Measurements from ENCODE around the gene EFNA4.

DNA sequence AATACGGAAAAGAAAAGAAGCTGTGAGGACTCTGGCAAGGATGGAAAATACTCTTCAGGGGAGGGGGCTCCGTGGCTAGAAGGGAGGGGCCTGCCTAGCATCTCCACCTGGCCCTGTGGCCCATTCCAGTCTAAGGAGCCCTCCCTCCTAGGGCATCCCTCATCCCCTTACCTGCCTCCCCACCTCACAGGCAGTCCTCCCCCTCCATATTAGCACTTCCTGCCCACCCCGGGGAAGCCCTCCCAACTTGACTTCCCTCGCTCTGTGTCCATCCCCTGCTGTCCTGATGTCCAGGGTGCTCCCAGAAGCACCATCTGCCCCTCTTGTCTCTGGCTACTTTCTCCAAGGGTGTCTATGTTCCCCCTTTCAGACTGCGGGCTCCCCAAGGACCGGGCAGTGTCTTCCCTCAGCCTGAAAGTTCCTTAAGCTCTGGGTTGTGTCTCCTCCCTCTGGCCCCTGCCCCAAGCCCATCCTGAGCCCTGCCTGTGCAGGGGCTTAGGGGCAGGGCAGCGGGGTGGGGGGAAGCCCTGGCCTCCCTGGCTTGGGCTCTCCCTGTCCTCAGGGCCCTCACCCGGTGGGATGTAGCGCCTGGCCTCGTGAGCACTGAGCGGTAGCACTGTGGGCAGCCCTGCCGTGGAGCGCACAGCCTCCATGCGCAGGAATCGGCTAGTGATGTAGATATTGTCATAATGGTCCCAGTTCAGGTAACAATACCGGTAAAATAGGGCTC lies 33.9 kb upstream of the EFNA4 start:
- TF ChIP-seq, protein P1, sequence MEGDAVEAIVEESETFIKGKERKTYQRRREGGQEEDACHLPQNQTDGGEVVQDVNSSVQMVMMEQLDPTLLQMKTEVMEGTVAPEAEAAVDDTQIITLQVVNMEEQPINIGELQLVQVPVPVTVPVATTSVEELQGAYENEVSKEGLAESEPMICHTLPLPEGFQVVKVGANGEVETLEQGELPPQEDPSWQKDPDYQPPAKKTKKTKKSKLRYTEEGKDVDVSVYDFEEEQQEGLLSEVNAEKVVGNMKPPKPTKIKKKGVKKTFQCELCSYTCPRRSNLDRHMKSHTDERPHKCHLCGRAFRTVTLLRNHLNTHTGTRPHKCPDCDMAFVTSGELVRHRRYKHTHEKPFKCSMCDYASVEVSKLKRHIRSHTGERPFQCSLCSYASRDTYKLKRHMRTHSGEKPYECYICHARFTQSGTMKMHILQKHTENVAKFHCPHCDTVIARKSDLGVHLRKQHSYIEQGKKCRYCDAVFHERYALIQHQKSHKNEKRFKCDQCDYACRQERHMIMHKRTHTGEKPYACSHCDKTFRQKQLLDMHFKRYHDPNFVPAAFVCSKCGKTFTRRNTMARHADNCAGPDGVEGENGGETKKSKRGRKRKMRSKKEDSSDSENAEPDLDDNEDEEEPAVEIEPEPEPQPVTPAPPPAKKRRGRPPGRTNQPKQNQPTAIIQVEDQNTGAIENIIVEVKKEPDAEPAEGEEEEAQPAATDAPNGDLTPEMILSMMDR (optimal IDR thresholded peaks at IDR 0.05 in 1 of 3, IDR thresholded peaks at IDR 0.05 in 1 of 3, conservative IDR thresholded peaks at IDR 0.05 in 1 of 3; ENCODE audit: extremely low read depth in 1 of 3, insufficient read depth in 2 of 3, low read length in 3 of 3) = no peak
- TF ChIP-seq EZH2 (IDR thresholded peaks at IDR 0.05; ENCODE audit: low read length) = no peak

Measured in keratinocyte (primary cell).